Measurements from ENCODE around the gene NCR3LG1.

The NCR3LG1 gene, protein sequence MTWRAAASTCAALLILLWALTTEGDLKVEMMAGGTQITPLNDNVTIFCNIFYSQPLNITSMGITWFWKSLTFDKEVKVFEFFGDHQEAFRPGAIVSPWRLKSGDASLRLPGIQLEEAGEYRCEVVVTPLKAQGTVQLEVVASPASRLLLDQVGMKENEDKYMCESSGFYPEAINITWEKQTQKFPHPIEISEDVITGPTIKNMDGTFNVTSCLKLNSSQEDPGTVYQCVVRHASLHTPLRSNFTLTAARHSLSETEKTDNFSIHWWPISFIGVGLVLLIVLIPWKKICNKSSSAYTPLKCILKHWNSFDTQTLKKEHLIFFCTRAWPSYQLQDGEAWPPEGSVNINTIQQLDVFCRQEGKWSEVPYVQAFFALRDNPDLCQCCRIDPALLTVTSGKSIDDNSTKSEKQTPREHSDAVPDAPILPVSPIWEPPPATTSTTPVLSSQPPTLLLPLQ

DNA sequence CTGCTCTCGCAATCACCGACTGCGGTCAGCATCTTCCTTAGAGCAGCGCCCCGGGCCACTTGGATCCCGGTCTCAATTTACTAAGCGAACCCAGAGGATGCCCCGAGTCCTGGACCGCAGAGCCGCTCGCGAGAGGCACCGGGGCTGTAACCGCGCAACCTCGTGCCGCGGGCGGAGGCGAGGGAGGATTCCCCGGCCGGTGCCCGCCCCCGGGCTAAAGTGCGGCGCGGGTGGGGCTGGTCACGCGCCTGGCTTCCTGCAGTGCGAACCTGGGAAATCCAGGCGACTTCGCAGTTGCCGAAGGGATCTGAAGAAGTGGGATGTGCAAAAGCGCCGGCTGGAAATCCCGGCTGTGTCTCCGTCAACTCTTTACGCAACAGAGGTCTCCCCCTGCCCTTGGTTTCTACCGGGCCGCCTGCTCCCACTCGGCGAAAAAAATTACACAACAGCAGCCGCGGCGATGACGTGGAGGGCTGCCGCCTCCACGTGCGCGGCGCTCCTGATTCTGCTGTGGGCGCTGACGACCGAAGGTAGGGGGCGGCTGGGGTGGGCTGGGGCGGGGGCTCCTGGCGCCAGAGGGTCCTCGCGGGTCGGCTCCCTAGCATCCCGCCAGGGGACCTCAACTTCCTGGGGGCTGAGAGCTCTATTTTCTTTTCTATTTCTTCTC, at the start of gene NCR3LG1:
TSS of gene NCR3LG1 (plus strand) at position 291 of the 667 bp plus-strand sequence. CDS start at position 461, 170 bp downstream.
- DNase-seq (ENCODE audit: low spot score) = peak; percentile 79

DNA sequence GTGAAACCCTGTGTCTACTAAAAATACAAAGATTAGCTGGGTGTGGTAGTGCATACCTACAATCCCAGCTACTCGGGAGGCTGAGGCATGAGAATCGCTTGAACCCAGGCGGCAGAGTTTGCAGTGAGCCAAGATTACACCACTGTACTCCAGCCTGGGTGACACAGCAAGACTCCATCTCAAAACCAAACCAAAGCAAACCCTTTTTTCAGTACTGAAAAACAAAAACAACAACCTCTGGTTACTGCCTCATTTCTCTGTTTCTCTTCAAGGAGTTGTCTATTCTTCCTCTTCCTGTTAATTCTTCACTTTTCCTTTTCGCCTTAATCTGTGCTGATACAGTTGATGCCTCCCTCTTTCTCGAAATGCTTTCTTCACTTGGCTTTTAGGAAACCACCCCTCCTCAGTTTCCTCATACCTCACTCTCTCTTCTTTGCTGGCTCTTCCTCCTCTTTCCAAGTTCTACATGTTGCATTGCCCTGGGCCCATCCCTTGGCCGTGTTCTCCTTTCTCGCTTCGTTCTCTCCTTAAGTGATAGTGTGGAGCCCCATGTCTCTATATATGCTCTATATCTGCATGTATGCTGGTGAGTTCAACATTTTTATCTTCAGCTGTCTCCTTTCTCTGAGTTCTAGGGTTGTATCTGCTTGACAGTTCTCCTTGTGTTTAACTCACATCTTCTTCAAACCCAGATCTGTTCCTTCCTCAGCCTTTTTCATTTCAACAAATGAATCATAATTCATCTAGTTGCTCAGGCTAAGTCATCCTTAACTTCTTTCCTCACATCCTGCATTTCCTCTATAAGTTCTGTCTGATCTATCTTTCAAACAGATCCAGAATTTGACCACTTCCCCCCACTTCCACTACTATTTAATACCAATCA, 38.0 kb upstream of the NCR3LG1 start:
- no peak for DNase-seq (ENCODE audit: low spot score)

DNA sequence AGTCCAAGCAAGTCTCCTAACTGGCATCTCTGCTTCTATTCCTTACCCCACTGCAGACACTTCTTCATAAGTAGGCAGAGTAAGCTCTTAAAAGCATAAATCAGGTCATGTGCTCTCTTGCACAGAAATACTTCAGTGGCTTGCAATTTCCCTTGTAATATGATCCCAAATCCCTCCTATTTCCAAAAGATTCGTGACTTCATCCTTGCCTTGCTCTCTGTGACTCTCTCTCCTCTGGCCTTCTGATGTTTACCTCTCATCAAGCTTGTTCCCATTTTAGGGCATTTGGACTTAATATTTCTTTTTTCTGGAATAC, 37.4 kb upstream of the NCR3LG1 start:
- DNase-seq (ENCODE audit: low spot score) = peak; percentile 58

DNA sequence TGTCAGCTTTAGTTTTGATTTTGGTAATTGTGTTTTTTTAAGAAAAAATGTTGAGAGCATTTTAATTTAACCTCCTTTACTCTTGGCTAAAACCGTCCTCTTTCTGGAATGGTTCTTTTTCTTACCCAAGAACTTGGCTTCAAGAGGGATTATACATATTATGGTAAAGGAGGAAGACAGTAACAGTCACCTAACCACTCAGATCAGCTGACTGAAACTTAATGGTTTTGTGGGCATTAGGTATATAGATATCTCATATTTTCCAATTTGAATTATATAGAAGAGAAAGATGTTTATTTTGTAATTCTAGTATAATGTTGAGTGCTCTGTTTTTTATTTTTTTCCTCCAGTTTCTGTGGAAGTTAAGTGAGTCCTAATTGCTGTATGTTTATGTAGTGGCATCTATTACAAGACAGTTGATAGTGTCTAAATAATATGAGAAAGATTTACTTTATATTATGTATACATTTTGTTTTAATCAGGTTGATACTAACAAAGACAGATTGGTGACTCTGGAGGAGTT, 36.6 kb upstream of the NCR3LG1 start:
- no peak for DNase-seq (ENCODE audit: low spot score)

DNA sequence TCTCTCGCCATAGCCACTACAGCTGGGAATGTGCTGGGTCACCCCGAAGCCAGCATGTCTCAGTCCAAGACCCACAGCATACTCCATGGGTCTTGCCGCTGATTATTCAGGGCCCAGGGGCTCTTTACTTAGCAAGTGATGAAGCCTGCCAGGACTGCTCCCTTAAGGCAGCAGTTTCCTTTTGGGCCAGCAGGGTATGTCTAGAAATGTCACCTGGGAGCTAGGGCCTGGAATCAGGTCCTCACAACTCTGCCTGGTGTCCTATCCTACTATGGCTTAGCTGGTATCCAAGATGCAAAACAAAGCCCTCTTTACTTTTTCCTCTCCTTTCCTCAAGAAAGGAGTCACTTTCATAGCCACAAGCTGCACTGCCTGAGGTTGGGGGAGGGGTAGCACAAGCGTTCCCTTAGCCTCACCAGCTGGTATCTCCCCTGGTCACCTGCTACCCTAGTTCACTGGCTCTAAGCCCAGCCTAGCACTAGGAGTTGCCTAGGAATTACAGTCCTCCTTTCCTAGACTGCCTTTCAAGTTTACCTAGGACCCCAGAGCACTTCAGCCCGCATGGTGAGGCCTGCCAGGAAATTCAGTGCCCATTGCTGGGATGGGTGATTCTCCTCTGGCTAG, 22.6 kb upstream of the NCR3LG1 start:
- no peak for DNase-seq (ENCODE audit: low spot score)

DNA sequence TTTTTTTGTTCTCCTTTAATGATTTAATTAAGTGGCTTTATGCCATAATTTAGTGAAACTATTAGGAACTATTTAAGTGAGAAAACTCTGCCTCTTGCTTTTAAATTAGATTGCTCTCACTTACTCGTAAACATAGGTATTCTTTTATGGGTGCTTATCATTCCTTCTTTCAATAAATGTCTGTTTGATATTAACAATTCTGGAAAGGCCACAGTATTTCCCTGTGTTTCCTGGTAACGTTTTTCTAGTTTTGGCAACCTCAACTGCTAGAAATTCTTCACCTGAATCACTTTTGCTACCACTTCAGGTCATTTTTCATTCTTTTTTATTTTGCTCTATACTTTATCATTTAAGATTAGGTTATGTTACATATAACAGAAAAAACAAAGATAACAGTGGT, 19.9 kb upstream of the NCR3LG1 start:
- no peak for DNase-seq (ENCODE audit: low spot score)

DNA sequence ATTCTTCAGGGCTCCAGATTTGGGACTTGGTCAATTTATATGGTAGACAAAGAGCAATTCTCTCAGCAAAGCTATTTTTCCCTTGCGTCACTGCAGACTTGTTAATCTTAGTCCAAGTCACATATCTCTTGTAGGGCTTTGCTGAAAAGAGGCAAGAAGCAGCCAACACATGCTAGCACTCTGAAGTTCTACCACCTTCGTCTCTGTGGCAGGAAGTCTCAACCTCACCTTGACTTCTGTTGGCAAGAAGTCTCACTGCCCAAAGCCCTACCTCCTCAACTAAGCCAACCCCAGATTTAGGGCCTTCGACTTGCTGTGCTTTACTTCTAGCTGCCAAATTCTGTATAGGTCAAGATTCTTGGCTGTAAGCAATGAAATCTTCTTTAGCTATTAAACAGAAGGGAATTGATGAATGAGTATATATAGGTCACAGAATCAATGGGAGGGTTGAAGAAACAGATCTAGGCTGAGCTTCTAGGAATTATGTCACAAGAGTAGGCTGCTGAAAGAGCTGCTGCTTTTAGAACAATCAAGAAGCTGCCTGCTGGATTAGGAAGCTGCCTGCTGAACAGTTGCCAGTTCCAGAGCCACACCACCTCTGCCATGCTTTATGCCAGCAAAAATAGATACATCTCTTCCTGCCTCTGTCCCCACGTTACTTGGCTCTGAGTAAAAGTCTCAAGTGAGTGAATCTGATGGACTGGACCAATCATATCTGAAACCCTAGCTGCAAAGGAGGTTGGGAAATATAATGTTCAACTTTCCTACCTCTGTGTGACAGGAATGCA, 17.6 kb upstream of the NCR3LG1 start:
- no peak for DNase-seq (ENCODE audit: low spot score)

DNA sequence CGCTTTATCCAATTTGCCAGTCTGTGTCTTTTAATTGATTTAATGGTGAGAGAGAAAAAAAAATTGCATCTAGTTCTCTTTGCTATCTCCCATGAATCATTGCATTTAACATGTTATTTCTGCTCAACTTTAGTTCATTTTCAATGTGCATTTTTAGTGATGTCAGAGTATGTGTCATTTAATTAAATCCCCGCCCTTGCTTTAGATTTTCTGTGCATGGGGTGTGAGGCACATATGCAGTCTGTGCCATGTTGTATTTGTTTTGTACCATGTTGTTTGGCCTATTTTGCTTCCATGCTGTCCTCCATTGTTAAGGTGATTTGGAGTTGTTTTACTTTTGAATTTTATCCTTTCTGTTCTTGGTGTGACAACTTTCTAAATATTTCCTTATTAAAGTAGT, 8.3 kb upstream of the NCR3LG1 start:
- no peak for DNase-seq (ENCODE audit: low spot score)

DNA sequence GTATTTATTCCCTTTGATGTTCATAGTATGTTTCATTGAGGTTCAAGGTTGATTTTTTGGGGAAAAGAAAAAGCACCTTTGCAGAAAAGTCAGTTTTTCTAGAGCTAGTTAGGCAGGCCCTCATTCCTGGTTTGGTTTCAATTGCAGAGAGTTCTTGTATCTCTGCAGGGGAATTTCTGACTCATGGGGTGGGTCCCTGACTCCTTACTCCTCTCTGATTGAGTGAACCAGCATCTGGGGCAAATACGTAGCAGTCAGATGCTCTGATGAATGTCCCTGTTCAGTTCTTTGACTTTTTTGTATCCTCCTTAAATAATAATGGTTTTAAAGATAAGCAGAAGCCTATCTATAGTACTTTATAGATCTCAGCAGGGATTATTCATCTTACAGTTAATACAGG, 7.7 kb upstream of the NCR3LG1 start:
- peak; percentile 74 for DNase-seq (ENCODE audit: low spot score)

DNA sequence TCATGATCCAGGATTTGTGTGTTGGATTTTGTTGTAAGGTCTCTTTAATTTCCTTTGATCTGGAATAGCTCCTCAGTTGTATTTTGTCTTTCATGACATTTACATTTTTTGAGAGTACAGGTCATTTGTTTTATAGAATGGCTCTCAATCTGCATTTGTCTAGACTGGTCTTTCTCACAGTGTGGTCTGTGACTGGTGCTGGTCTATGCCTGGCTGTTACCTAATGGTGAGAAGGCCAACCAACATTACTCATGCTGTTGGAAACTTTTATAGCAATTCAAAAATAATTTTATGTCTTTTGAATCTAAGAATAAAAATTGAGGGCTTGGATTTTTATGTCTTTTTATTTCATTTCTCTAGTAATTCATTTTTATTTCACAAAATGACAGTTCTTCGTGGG, 3.9 kb upstream of the NCR3LG1 start:
- no peak for DNase-seq (ENCODE audit: low spot score)

DNA sequence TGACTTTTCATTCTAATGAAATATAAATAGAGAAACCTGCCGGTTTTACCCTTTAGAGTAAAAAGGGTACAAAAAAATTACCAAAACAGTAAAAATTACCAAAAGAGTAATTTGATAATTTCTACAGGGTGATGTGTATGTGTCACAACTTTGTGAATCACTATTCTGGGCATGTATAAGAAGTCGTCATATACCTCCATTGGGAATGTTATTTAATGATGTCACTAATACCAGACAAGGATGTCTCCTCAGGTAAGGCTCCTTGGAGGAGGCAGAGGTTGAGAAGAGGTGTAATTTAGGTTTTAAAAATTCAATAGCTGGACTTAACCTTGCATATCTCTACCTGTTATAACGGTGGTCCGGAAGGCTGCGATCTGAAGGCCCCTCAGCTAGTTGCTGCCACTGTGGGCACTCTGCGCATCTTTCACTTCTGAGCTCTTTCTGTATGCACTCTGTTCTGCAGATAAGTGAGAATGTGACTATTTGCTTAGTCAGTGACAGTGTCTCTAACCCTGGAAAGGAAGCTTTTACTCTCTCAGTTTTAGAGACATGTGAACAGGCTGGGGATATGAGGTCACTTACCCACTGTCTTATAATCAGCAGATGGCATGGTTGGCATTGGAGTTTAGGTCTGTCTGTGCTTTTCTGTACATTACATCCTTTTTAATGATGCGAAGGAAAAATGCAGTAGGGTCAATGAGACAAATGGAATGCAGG, 987 bp upstream of the NCR3LG1 start:
- no peak for DNase-seq (ENCODE audit: low spot score)

DNA sequence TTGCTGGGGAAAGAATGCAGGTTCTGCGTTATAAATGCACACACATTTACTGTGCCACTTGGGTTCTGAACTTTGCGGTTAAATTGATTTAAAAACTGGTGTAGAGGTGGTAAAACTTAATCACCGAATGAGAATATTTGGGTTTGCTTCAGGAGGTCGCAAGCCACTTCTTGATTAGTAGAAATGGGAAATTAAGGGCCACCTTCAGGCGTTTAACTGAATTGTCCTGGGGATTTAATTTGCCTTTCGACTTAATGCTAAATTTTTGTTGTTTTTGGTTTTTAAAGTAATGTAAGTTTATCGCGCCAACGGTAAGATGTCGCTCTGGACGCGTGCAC, 459 bp upstream of the NCR3LG1 start:
- DNase-seq (ENCODE audit: low spot score) = no peak

DNA sequence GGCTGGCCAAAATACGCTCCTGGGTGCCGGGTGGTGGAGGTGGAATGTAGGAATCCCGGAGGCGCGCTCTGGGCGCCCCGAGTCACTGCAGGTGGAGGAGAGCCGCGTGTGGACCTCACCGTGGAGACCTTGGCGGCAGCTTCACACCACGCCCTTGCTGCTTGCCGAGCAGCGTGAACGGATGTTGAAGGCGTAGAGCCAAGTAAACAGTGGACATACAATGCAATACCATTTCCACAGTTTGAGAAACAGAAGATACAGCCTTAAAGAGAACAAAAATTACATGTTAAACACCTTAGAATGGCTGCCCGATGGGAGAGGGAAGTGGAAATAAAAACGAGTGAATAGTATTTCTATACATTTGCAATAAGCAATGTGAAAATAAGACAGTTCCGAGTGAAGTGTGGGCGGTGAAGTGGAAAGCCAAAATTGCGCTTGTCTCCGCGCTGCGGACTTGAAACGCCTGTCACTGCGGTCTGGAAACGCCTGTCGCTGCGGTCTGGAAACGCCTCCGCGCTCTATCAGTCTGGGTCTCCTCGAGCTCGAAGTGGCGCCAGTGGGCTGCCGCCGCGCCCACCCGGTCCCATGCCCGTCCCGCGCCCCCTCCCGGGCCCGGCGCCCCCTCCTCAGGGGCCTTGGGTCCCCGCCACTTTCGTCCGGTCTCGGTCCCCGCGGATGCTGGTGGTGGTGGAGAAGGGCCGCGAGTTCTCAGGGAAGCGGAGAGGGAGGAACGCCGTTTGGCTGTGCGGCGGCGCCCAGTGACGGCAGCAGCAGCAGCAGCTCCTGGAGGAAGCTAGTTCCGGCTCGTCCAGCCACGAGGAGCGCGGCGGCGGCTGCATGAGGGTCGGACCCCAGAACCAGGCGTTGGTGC, 1.6 kb downstream of the NCR3LG1 start:
- peak; percentile 82 for DNase-seq (ENCODE audit: low spot score)

DNA sequence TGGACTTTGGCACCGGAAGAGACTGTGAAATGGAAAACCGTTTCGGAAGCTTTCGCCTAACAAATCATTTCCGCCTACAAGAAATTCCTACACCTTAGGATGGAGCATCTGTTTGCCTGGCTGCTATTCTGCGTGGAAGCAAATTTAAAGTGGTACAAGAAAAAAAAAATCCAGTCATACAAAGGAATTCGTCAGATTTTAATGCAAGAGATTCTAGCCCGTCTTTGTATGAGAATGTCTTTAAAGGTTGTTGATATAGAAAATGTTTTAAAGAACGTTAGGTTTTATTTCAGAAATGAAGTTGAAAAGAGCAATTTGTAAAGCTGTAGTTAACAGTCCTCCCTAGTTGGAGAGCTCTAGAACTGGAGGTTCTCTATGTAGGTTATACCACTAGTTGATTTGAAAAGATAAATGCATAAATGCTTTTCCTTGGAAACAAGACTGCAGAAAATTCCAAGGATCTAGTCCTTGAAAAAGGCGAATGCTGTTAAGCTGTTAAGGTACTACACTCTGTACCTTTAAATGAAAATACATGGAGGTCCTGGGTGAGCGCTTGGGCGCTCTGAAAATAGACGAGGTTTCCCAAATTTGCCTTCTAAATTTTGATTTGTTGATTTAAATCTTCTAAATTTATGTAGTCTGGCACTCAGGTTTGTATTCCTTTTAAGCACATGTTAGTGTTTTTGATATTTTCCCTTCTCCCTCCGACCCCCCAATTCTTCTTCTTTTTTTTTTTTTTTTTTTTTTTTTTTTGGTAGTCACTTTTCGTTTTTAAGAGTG, 2.4 kb downstream of the NCR3LG1 start:
- no peak for DNase-seq (ENCODE audit: low spot score)

DNA sequence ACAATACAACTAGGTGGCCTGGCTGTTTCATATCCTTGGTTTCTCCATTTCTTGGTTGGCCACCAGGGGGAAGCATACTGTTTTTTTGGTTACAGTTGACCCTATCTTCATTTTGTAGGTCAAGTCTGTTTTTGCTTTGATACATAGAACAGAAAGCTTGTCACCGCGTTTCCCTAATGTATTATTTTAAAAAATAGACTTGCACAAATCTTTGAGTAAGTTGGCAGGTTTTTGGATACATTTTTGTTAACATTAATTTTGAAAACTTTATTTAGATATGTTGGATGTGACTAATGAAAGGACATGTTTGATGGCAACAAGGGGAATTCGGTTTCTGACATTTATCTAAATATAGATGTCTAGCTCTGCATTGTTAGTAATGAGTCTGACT, 3.0 kb downstream of the NCR3LG1 start:
- DNase-seq (ENCODE audit: low spot score) = peak; percentile 76

DNA sequence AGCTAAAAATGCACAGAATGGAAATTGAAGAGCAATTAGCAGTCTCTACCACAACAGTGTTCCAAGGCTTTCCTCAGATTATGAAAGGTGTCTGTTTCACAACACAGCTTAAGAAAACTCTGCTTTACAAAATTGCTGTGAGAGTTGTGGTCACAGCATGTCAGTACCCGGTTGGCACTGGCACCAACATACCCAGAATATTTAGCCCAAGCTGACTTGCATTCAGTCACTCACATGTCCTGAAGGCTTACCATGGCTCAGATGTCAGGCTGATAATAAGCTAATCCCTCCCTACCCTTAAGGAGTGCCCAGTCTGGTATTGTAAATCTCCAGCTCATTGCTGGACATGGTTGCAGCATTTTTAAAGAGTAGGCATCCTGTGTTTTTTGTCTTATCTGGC, 14.9 kb downstream of the NCR3LG1 start:
- no peak for DNase-seq (ENCODE audit: low spot score)

DNA sequence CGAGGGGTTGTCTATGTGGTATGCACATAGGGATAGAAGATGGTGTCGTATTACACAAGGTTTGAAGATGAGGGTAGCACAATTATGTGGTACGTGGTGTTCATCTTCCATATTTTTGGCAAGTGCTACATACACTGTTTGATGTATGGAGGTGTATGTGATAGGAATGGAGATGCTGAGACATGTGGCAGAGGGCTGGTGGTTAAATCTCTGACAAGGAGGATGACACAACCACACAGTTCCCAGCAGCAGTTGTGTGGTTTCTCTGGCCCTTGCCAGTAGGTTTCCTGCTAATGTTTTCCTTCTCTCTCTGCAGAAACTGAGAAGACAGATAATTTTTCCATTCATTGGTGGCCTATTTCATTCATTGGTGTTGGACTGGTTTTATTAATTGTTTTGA, 17.0 kb downstream of the NCR3LG1 start:
- DNase-seq (ENCODE audit: low spot score) = no peak

DNA sequence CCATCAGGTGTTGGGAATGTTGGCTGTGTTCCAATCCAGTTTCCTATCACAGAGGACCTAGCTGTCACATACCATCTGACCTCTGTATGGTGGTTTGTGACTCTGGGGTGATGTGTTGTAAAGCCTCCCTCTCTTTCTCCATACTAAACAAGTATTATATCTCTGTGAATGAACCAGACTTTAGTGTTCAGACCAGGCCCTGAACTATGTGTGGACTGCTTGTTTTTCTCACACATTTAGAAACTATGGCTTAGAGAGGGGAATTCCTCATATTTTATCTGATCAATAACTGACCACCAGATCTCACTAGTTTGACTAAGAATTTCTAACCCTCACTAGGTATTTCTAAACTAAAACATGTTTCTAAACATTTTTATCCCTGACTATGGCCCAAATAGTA, 17.5 kb downstream of the NCR3LG1 start:
- DNase-seq (ENCODE audit: low spot score) = no peak

DNA sequence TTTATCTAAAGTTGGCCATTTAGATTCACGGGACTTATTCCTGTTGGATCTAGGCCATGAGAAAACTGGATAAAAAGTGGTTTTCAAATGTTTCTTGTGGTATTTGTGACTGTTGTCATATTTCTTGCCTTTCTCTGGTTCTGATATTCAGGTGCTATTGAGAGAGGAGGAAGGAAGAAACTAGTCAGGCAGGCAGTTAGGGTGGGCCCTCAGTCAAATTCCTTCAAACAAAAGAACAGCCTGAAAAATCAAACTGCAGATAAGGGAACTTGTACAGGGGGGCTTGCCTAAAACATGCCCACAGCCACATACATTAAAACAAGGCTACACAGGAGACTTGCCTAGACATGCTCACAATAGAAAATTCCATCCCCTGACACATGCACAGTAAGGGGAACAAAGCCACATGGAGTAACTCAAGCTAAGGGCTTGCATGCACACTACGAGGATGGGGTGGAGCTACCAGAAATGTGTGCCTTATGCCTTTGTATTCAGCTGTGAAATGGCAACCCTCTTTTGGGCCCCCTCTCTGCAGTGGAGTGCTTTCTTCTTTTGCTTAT, 18.2 kb downstream of the NCR3LG1 start:
- DNase-seq (ENCODE audit: low spot score) = no peak

Measured in AG08396 (cell line).